Activated CD4-positive, alpha-beta T cell treated with anti-CD3 and anti-CD28 coated beads for 1 hour (primary cell): Measurements from ENCODE around the gene HBZ.
"Not testable (repeated sequence)": the region's sequence is repeated elsewhere in the genome, so short reads cannot be mapped to it uniquely, and the experiment has no call there.

Experiments
- DNase-seq: peaks from one replicate; pipeline ENCODE4 v3.0.0-alpha.2; 2020

The HBZ gene

DNA sequence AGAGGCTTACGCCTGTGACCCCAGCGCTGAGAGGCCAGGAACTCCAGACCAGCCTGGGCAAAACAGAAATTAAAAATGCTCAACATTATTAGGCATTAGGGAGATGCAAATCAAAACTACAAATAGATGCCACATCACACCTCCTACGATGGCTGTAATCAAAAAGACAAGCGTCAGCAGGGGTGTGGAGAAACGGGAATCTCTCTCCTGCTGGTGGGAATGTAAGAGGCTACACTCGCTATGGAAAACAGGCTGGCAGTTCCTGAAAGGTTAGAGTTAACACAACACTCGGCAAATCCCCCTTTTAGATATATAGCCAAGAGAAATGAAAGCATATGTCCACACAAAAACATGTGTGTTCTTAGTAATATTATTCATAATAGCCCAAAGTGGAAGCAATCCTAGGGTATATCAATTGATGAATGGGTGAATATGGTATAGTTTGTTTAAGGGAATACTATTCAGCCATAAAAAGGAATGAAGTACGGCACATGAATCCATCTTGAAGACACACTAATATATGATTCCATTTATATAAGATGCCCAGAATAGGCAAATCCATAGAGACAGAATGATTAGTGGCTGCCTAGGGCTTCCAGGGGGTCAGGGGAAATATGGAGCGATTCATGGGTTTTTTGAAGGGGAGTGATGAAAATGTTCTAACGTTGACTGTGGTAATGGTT is 12.1 kb upstream of the HBZ start:
- DNase-seq, result no peak

DNA sequence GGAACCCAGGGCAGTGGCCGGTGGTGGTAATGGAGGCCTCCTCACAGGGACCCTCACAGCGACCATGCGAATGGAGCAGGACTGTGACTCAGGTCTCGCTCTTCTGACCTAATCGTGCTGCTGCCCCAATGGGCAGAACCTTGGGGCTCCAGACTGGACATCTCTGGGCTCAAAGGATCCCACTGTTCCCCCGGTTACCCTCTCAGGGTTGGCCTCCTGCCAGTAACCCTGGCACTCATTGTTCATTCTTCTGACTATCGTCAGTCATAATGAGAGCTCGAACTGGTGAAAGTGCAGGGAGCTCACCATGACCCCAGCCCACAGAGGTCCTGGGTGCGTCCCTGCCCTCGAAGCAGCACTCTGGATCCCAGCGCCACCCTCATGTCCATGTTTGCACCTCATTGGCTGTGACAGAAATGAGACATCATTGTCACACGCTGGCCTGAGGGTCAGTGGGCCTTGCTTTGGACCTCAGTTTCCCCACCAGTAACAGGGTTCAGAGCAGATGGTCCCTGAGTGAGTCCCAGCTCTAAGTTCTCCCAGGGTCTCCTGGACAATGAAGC is 10.0 kb upstream of the HBZ start:
- no peak for DNase-seq

DNA sequence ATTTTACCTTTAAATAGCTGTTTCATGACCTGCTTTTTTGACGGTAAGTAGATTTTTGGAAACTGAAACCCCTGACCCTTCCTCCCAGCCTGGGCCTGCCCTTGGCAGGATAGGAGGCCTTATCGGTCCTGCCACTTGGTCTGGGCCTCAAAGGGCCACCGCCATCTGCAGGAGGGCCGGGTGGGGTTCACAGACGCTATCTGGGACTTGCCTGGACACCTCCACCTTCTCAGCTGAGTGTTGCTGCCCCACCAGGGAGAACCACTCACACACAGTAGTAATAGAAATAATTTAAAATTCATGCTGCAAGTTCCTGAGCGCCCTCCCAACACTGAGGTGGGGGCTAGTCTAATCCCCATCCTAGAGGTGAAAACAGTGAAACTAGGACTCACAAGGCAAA is 9.4 kb upstream of the HBZ start:
- DNase-seq, result no peak

DNA sequence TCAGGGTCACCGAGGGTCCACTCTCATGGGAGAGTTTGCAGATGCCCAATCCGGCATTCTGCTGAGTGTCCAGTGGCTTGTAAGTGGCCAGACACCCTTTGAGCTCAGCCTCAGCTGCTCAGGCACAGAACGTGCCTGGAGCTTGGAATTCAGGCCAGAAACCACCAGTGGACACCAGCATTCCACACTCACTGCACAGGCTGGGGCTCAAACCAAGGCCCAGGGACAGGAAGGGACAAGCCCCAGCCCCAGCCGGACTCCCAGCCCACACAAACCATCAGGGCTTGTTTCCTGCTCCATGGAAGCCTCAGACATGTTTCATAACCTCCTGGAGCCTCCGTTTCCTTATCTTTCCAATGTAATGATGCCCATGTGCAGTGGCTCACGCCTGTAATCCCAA is 9.0 kb upstream of the HBZ start:
- DNase-seq, result no peak

DNA sequence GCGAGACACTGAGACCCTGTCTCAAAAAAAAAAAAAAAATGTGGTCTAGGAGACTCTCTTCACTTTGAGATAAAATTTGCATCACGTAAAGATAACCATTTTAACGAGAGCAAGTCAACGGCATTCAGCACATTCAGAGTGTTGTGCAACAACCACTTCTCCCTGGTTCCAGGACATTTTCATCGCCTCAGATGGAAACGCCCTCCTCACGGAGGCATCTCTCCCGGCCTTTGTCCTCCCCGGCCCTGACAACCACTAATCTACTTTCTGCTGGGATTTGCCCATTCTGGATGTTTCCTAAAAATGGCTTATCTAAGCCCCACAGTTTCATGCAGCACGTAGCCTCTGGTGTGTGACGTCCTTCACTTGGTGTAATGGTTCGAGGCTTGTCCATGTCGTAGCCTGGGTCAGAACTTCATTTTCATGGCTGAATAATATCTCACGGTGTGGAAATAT is 7.6 kb upstream of the HBZ start:
- DNase-seq, result no peak

DNA sequence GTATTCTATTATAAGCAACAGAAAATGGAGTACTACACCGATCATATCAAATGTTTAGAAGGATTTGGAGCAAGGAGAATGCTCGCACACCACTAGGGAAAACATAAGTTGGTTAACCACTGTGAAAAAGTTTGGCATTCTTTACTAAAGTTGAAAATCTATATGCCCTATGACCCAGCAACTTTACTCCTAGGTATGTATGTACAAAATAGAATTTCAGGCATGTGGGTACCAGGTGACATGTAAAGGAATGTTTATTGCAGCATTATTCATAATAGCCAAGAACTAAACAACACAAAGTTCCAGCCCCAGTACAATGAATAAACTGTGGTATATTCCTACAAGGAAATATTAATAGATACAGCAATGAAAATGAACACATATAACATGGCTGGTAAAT is 5.8 kb upstream of the HBZ start:
- no peak for DNase-seq

DNA sequence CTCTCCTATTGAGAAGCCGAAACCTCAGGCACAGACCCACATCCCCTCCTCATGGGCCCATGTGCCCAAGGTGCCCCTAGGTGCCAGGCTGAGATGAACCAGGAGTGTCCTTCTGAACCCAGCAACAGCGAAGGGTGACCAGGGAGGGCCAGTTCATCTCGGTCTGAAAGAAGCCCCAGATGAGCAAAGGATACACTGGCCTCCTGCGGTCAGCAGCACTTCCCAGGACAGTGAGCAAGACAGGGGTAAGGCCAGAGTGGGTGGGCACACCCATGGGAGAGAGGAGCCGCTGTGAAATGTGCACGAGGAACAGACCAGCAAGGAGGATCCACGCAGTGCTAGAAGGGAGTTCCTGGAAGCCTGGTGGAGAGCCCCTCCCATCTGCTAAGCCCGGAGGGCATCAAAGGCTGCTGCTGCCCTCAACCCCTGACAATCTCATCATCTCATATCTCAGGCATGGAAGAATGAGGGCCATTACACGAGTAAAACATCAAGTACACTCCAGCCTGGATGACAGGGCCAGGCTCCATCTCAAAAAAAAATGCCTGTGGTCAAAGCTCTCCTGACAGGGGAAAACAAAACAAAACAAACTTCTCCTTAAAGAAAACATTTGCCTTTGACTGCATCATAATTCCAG is 3.3 kb upstream of the HBZ start:
- DNase-seq, result no peak

DNA sequence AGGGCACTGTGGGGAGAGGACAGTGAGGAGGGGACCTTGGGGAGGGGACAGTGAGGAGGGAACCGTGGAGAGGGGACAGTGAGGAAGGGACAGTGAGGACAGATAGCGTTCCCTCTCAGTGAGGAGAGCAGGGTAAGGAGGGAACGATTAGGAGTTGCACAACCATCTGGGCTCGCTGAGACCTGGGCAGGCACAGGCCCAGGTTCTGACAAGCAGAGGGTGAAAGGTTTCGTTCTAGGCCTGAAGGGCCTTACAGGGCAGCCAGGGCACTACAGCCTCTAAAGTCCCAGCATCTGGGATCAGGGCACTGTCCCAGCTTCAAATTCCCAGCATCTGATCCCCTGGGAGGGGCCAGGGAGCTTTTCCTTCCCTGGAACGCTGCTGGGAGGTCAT is 681 bp downstream of the HBZ start:
- DNase-seq, result not testable (repeated sequence)

DNA sequence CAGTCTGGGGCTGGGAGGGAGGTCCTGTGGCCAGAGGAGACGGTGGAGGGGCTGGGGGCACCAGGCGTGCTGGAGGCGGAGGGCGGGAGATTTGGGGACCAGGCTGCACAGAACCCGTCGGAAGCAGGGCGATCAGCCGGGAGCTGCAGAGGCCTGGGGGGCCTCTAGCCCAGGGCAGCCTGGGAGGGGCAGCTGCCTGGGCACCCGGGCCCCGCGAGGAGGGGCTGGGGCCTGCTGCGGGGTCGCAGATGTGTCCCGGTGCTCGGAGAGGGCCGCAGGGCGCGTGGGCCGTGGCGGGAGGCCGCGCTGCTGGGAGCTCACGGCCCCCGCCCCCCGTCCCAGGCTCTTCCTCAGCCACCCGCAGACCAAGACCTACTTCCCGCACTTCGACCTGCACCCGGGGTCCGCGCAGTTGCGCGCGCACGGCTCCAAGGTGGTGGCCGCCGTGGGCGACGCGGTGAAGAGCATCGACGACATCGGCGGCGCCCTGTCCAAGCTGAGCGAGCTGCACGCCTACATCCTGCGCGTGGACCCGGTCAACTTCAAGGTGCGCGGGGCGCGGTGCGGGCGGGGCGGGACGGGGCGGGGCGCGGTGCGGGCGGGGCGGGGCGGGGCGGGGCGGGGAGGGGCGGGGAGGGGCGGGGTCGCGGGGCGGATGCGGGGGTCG is 1.2 kb downstream of the HBZ start:
- DNase-seq, result not testable (repeated sequence)

DNA sequence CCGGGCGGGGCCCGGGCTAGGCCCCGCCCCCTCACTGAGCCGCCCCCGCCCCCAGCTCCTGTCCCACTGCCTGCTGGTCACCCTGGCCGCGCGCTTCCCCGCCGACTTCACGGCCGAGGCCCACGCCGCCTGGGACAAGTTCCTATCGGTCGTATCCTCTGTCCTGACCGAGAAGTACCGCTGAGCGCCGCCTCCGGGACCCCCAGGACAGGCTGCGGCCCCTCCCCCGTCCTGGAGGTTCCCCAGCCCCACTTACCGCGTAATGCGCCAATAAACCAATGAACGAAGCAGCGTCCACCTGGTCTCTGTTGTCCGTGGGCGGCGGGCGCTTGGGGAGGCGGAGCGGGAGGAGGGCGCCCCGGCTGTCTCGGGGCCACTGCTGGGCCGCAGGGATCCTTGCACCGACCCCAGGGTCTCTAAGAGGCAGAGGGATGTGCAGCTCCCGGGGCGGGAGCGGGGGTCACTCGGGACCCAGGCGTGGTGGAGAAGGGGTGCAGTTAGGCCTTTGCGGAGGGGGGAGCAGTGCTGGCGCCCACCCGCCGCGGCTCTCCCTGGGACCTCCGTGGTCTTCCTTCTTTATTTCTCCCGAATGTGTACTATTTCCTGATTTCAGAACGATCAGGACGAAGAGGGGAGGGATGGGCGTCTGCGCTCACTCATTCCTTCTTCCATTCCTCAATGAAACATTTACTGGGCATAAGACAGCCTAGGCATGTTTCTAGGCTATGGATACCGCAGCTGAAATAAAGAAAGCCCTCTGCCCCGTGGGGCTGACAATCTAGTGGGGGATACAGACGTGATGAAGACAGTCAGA is 2.0 kb downstream of the HBZ start:
- DNase-seq, result no peak

DNA sequence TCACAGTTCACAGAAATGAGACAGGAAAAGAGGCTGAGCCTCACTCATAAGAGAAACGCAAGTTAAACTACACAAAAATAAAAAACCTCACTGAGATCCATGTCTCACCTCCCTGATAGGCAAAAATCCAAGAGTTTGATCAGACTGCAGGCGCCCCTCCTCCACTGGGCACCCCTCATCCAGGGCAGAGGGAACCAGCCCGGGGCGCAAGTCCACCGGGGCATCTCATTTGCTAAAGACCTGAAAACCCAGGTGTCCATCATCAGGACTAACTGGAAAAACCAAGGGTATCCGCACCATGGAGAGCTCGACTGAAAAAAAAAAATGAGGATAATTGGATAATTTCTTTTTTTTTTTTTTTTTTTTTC is 2.6 kb downstream of the HBZ start:
- no peak for DNase-seq

DNA sequence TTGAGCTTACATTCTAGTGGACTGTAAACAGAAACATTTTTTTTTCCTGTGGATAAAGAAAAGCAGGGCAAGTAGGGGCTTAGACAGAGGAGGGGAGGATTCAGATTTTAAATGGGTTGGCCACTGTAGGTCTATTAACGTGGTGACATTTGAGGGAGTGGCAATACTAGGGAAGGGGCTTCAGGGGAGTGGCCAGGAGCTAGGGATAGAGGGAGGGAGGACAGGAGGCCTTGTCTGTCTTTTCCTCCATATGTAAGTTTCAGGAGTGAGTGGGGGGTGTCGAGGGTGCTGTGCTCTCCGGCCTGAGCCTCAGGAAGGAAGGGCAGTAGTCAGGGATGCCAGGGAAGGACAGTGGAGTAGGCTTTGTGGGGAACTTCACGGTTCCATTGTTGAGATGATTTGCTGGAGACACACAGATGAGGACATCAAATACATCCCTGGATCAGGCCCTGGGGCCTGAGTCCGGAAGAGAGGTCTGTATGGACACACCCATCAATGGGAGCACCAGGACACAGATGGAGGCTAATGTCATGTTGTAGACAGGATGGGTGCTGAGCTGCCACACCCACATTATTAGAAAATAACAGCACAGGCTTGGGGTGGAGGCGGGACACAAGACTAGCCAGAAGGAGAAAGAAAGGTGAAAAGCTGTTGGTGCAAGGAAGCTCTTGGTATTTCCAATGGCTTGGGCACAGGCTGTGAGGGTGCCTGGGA is 6.8 kb downstream of the HBZ start:
- no peak for DNase-seq

DNA sequence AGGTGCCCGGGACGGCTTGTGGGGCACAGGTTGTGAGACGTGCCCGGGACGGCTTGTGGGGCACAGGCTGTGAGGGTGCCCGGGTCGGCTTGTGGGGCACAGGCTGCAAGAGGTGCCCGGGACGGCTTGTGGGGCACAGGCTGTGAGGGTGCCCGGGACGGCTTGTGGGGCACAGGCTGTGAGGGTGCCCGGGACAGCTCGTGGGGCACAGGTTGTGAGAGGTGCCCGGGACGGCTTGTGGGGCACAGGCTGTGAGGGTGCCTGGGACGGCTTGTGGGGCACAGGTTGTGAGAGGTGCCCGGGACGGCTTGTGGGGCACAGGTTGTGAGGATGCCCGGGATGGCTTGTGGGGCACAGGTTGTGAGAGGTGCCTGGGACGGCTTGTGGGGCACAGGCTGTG is 7.8 kb downstream of the HBZ start:
- not testable (repeated sequence) for DNase-seq

DNA sequence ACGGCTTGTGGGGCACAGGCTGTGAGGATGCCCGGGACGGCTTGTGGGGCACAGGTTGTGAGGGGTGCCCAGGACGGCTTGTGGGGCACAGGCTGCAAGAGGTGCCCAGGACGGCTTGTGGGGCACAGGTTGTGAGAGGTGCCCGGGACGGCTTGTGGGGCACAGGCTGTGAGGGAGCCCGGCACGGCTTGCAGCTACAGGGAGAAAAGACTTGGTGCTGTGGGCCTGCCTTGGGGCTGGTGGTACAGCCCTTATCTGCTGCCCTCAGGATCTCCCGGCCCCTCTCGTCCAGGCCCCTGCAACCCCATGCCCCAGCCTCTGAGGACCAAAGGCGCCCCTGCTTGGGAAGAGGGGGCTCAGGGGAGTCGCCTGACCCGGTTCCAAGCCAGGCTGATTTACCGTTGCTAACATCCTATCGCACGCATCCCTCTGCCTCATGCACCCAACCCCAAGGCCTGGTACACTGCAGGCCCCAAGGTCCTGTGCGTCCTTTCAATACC is 8.3 kb downstream of the HBZ start:
- no peak for DNase-seq

DNA sequence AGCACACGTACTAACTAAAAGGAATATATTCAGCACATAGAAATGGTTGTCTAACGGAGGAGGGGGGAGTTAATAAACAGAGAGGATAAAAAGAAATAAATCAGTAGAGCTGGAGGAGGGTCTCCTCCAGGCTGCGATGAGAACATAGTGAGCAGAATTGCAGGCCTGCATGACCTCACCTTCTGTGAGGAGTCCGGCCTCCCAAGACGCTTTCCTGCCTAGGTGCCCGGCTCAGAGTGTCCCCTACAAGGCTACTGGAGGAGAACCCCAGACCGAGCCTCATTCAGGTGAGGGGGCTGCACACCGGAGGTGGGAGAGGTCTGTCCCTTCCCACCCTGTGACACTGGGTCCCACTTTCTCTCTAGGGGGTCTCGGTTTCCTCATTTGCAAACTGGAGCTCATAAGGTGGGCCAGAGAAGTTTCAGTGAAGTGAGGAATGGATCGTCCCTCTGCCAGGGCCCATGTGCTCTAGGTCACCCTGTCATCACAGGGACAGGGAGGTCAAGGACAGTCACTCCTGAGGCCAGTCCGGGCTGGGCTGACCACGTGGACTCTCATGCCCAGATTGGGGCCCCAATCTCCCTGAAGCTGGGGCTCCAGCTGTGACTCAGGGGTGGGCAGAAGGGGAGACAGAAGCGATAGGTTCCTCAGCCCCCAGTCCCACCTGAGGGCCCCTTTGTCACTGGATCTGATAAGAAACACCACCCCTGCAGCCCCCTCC is 10.0 kb downstream of the HBZ start:
- DNase-seq, result no peak

DNA sequence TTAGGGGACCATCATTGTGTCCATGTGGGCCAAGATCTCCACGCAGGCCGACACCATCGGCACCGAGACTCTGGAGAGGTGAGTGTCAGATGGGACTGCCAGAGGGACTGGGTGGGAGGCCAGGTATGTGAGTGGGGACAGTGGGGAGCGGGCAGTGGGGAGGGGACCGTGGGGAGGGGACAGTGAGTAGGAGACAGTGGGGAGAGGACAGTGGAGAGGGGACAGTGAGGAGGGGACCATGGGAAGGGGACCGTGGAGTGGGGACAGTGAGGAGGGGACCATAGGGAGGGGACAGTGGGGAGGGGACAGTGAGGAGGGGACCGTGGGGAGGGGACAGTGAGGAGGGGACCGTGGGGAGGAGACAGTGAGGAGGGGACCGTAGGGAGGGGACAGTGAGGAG is 10.7 kb downstream of the HBZ start:
- DNase-seq, result not testable (repeated sequence)

DNA sequence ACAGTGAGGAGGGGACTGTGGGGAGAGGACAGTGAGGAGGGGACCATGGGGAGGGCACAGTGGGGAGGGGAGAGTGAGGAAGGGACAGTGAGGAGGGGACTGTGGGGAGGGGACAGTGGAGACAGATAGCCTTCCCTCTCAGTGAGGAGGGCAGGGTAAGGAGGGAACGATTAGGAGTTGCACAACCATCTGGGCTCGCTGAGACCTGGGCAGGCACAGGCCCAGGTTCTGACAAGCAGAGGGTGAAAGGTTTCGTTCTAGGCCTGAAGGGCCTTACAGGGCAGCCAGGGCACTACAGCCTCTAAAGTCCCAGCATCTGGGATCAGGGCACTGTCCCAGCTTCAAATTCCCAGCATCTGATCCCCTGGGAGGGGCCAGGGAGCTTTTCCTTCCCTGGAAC is 11.3 kb downstream of the HBZ start:
- not testable (repeated sequence) for DNase-seq

DNA sequence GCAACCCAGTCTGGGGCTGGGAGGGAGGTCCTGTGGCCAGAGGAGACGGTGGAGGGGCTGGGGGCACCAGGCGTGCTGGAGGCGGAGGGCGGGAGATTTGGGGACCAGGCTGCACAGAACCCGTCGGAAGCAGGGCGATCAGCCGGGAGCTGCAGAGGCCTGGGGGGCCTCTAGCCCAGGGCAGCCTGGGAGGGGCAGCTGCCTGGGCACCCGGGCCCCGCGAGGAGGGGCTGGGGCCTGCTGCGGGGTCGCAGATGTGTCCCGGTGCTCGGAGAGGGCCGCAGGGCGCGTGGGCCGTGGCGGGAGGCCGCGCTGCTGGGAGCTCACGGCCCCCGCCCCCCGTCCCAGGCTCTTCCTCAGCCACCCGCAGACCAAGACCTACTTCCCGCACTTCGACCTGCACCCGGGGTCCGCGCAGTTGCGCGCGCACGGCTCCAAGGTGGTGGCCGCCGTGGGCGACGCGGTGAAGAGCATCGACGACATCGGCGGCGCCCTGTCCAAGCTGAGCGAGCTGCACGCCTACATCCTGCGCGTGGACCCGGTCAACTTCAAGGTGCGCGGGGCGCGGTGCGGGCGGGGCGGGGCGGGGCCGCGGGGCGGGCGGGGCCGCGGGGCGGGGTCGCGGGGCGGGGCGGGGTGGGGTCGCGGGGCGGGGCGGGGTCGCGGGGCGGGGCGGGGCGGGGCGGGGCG is 11.8 kb downstream of the HBZ start:
- DNase-seq, result not testable (repeated sequence)

DNA sequence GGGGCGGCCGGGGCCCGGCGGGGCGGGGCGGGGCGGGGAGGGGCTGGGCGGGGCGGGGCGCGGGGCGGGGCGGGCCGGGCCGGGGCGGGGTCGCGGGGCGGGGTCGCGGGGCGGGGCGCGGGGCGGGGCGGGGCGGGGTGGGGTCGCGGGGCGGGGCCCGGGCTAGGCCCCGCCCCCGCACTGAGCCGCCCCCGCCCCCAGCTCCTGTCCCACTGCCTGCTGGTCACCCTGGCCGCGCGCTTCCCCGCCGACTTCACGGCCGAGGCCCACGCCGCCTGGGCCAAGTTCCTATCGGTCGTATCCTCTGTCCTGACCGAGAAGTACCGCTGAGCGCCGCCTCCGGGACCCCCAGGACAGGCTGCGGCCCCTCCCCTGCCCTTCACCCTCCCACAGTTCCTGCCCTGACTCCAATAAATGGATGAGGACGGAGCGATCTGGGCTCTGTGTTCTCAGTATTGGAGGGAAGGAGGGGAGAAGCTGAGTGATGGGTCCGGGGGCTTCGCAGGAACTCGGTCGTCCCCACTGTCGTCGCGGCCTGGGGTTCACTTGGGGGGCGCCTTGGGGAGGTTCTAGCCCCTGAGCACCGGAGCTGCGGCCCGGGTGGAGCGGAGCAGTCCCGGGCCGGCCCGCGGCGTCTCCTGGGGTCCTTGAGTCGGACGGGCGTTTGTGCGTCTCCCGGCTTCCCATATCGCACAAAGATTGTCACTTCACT is 12.5 kb downstream of the HBZ start:
- no peak for DNase-seq
